ENCODE results near the gene RRM2. TPM values are rescaled to one million over a fixed set of nuclear protein-coding genes. Genes with fewer than 3 reads are reported as not detected.

RRM2 gene
- total and polyA plus RNA-seq, 9 donors, result 0.24 to 4.6 (median 1.3) TPM; not detected in 2

GRCh38 chr2:10167316-10167715, 44.8 kb downstream of the RRM2 start:
- no peak overlapping the region for H3K4me3 ChIP-seq
- H3K27me3 ChIP-seq, result no peaks in the 10 kb centered on the region
- 93 to 94% (median 93%) methylated on average over 11 of the region's 11 CpGs for WGBS, 3 donors
- H3K27ac ChIP-seq, result no peak overlapping the region
- H3K4me1 ChIP-seq (ENCODE audit: insufficient read depth), result peaks cover 3% of the 10 kb centered on the region
- intact Hi-C loops (cut with DNase I), result no loop called here
- no peak for DNase-seq
- no peaks in the 10 kb centered on the region for H3K9me3 ChIP-seq
- no peak for TF ChIP-seq CTCF (IDR thresholded peaks at IDR 0.05)
- TF ChIP-seq EP300 (IDR thresholded peaks at IDR 0.05), result no peak
- TF ChIP-seq POLR2A (IDR thresholded peaks at IDR 0.05), result no peak
- H3K36me3 ChIP-seq, result no peaks in the 10 kb centered on the region

GRCh38 chr2:10168221-10168620, 45.7 kb downstream of the RRM2 start:
- no peaks in the 10 kb centered on the region for H3K36me3 ChIP-seq
- no peaks in the 10 kb centered on the region for H3K9me3 ChIP-seq
- WGBS, 3 donors, result 80 to 94% (median 85%) methylated on average over 5 of the region's 5 CpGs
- H3K27me3 ChIP-seq, result no peaks in the 10 kb centered on the region
- H3K27ac ChIP-seq, result no peak overlapping the region
- intact Hi-C loops (cut with DNase I), result no loop called here
- H3K4me3 ChIP-seq, result no peak overlapping the region
- no peak for DNase-seq
- no peak for TF ChIP-seq EP300 (IDR thresholded peaks at IDR 0.05)
- TF ChIP-seq POLR2A (IDR thresholded peaks at IDR 0.05), result no peak
- TF ChIP-seq CTCF (IDR thresholded peaks at IDR 0.05), result no peak
- peaks cover 3% of the 10 kb centered on the region for H3K4me1 ChIP-seq (ENCODE audit: insufficient read depth)

GRCh38 chr2:10169053-10169578, 46.6 kb downstream of the RRM2 start:
- Histone ChIP-seq H3K27ac (no peak overlapping the region), H3K4me1 (ENCODE audit: insufficient read depth) (peaks cover 3% of the 10 kb centered on the region), H3K9me3 (no peaks in the 10 kb centered on the region), H3K27me3 (no peaks in the 10 kb centered on the region), H3K4me3 (no peak overlapping the region), H3K36me3 (no peaks in the 10 kb centered on the region)
- WGBS, 3 donors, result 94 to 95% (median 94%) methylated on average over 7 of the region's 7 CpGs
- DNase-seq, result no peak
- intact Hi-C loops (cut with DNase I), result no loop called here
- TF ChIP-seq POLR2A (IDR thresholded peaks at IDR 0.05), result no peak
- TF ChIP-seq EP300 (IDR thresholded peaks at IDR 0.05), result no peak
- no peak for TF ChIP-seq CTCF (IDR thresholded peaks at IDR 0.05)

- TF ChIP-seq POLR2A (IDR thresholded peaks at IDR 0.05), result no peak
- TF ChIP-seq EP300 (IDR thresholded peaks at IDR 0.05), result no peak
- TF ChIP-seq CTCF (IDR thresholded peaks at IDR 0.05), result no peak
These were observed 47.0 kb downstream of the RRM2 start for GRCh38 chr2:10169581-10169980.

More at GRCh38 chr2:10169581-10169980, 47.0 kb downstream of the RRM2 start:
- intact Hi-C loops (cut with DNase I), result no loop called here
- DNase-seq, result peak in 1 of 5 donors; percentile 46
- Histone ChIP-seq H3K27ac (no peak overlapping the region), H3K4me3 (no peak overlapping the region), H3K27me3 (no peaks in the 10 kb centered on the region), H3K9me3 (no peaks in the 10 kb centered on the region), H3K36me3 (no peaks in the 10 kb centered on the region), H3K4me1 (ENCODE audit: insufficient read depth) (peaks cover 3% of the 10 kb centered on the region)
- WGBS, 3 donors, result 55 to 70% (median 63%) methylated on average over 11 of the region's 11 CpGs

Data from ovary (tissue), 9 donors.